NCI-H1048 (cell line): ENCODE results near the gene FILIP1L.

Experiments used
- DNase-seq: peaks from one replicate; lab custom pipeline; 2025; lab: John Stamatoyannopoulos, UW

FILIP1L gene

GRCh38 chr3:99974989-99975388, 139.3 kb downstream of the FILIP1L start:
- no peak for DNase-seq

- no peak for DNase-seq
Measured at GRCh38 chr3:99972380-99973104, 141.8 kb downstream of the FILIP1L start.

- DNase-seq, result no peak
Measured at GRCh38 chr3:99971761-99972160, 142.5 kb downstream of the FILIP1L start.

GRCh38 chr3:99970198-99970597, 144.1 kb downstream of the FILIP1L start:
- DNase-seq, result no peak

- no peak for DNase-seq
Measured at GRCh38 chr3:99969136-99969535, 145.2 kb downstream of the FILIP1L start.

GRCh38 chr3:99967796-99968195, 146.5 kb downstream of the FILIP1L start:
- DNase-seq, result no peak

- DNase-seq, result no peak
Measured at GRCh38 chr3:99966662-99967416, 147.5 kb downstream of the FILIP1L start.

GRCh38 chr3:99965681-99966408, 148.5 kb downstream of the FILIP1L start:
- DNase-seq, result no peak

GRCh38 chr3:99965077-99965476, 149.2 kb downstream of the FILIP1L start:
- no peak for DNase-seq

- DNase-seq, result no peak
Measured at GRCh38 chr3:99962703-99963102, 151.6 kb downstream of the FILIP1L start.

- no peak for DNase-seq
Measured at GRCh38 chr3:99961756-99962515, 152.4 kb downstream of the FILIP1L start.

- DNase-seq, result no peak
Measured at GRCh38 chr3:99960941-99961340, 153.4 kb downstream of the FILIP1L start.

GRCh38 chr3:99960123-99960878, 154.0 kb downstream of the FILIP1L start:
- no peak for DNase-seq

- no peak for DNase-seq
Measured at GRCh38 chr3:99958222-99958912, 155.9 kb downstream of the FILIP1L start.

GRCh38 chr3:99957151-99957796, 157.0 kb downstream of the FILIP1L start:
- DNase-seq, result no peak

GRCh38 chr3:99955773-99956562, 158.3 kb downstream of the FILIP1L start:
- DNase-seq, result no peak

GRCh38 chr3:99954914-99955644, 159.2 kb downstream of the FILIP1L start:
- no peak for DNase-seq

- DNase-seq, result no peak
Measured at GRCh38 chr3:99953596-99953995, 160.7 kb downstream of the FILIP1L start.

- DNase-seq, result no peak
Measured at GRCh38 chr3:99952306-99952705, 162.0 kb downstream of the FILIP1L start.
